GM03348 (cell line): ENCODE data around the gene TRAPPC2L.

Source experiments
- DNase-seq: peaks from one replicate; pipeline ENCODE4 v3.0.0; 2012; ENCODE audit warnings: low spot score

The TRAPPC2L gene

DNA sequence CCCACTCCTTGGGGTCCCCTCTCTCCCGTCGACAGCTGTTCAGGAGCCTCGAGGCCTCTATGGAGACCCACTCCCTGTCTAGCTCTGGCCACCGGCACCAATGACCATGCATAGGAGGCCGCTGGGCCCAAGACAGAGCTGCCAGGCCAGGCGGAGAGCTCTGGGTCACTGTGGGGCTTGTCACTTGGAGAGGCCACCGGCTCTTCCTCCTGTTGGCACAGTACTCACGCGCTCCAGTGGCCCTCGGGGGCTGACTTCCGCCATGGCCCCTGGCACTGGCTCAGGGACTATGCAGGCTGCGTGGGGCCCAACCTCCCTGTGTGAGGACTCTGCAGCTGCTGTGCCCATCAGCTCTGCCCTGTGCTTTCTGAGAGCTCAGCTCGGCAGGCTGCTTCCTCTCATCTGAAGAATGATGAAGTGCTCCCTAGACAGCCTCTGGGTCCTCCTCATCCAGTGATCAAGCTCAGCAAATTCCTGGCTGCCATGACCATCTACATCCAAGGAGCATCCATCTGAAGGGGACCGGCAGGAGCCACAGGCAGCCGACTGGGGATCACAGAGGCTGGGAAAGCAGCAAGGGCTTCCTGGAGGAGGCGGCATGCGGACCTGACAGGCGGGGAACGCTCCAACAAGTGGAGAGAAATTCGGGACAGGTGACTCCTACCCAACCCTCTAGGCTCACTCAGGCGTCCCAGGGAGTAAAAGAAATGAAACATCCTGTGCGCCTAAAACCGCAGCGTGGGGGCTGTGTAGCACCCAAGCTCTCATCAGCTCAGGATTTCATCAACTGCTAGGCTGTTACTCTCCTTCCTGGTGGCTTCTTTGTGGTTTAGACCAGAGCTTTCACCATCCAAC is 17.0 kb upstream of the TRAPPC2L start:
- no peak for DNase-seq

DNA sequence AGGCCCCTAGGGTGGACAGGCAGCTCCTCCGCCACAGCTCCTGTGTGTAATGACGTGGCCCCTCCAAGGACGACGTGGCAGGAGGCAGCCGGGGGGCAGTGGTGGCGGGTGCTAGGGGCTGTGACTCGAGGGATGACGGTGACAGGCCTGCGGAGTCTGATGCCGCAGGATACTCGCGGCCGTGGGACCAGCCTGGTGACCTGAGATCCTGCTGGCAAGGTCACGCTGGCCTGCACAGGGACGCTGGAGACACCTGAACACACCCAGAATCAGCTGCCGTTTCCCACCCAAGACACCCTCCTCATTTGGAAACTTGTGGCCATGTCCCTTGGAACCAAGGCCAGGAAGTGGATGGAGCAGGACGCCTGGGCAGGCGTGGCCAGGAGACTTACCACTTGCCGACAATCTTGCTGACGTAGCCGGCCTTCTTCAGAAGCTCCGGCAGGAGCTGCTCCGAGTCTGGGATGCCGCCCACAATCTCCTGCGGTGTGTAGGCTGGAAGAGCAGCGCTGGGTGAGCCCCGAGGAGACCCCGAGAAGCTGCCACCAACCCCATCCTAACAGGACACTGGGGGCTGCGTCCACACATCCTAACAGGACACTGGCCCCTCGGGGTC is 16.2 kb upstream of the TRAPPC2L start:
- no peak for DNase-seq

DNA sequence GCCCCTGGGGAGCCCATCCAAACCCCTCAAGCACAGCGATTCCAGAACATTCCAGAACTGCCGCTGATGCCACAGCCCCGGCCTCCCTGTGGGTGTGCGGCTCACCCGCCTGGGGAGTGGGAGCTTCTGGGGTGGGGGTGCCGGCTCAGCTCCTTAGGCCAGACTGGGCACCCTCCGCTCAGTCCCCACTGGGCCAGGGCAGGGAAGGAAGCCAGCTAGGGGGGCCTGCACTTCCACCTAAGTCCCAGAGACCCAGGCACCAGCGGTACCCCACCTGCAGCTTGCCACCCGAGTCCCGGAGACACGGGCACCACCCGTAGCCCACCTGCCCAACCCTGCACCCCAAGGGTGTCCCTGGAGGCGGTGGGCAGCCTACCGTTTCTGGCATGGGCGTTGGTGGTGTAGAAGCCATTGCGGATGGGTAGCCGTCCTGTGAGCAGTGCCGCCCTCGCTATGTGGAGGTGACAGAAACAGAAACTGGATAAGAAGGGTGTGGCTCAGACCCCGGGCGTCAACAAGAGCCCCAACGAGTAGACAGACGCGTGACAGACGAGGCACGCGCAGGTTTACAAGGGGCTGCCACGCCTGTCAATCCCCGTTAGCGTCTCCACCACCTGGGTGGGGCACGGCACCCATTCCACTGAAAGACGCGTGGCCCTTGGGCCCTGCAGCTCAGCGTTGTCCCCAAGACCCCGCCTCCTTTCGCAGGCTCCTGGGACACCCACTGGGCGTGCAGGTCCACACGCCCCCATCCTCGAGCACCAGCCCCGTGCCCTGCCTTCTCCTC is 15.2 kb upstream of the TRAPPC2L start:
- DNase-seq, result no peak

DNA sequence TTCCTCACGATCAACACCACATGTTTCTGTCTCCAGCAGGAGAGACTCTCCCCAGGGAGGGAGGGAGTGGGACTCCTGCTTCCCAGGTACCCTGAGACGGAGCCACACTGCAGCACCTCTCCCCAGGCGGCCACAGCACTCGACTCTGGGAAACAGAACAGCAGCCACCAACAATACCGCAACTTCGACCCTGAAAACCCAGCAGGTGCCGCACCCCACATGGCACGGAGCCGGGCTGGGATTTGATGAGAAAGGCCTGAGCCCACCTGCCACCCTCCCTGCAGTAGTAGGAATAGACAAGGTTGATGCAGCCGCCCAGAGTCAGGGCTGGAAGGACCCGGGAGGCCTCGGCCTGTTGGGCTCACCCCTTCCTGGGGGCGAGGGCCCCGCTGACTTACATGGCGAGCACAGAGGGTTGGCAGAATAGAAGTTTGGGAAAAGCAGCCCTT is 14.6 kb upstream of the TRAPPC2L start:
- DNase-seq, result no peak

DNA sequence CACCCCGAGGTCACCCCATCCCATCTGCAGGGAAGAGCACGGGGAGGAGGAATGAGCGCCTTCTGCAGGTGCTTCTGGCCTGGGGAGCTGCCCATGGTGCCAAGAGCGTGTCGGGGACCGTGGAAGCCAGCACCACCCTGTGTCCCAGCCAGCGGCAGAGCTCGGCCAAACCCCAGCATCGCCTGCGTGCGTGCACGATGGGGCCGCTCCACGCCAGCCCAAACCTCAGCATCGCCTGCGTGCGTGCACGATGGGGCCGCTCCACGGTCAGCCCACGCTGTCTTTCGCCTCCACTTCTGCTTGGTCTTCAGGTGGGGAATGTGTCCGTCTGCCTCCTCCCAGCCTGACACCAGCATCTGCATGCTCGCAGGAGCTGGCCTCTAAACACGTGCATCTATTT is 14.1 kb upstream of the TRAPPC2L start:
- no peak for DNase-seq

DNA sequence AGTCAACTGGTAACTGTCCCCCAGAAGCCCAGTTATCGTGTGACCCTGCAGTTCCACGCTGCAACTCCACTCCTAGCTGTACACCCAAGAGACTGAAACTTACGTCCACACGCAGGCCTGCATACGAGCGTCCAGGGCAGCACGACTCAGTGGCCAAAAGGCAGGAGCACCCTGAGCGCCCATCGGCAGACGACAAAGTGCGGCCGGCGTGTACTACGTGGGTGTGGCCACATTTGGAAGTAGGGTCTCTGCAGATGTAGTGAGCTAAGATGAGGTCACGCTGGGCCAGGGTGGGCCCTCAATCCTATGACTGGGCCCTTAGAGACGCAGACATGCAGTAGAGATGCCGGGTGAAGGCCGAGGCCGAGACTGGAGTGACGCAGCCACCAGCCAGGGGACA is 13.7 kb upstream of the TRAPPC2L start:
- no peak for DNase-seq

DNA sequence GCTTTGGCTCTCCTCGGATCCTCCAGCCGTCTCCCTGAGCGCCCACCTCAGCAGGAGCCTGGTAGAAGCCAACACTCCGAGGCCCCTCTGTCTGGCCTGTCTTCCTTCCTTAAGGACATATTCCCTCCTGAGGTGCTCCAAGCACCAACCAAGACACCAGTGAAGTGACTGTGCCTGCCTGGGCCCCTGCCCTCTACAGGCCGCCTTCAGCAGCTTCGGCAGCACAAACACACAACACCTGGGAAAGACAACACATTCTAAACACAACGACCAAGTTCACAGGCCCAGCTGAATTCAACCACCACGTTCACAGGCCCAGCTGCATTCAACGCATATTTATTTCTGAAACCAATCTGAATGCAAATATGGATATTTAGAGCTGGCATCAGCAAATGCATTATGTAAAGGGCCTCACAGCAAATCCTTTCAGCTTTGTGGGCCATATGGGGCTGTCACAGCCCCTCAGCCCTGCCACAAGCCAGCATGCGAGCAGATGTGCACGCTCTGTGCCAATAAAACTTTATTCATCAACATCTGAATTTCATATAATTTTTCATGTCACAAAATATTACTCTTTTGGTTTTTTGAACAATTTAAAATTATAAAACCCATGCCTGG is 12.4 kb upstream of the TRAPPC2L start:
- DNase-seq, result no peak

DNA sequence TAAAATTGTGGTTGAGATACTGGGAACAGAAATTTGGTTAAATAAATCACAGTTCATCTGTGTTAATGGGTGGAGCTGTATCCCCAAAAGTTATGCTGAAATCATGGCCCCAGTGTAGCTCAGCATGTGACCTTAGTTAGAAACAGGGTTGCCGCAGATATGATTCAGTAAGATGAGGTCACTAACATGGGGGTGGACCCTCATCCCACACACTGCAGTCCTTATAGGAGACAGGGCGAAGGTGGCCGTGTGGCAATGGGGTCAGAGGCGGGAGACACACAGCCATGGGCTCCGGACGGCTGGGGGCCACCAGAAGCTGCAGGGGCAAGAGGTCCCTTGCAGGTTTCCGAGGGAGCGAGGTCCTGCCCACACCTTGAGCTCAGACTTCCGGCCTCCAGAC is 10.8 kb upstream of the TRAPPC2L start:
- DNase-seq, result no peak

DNA sequence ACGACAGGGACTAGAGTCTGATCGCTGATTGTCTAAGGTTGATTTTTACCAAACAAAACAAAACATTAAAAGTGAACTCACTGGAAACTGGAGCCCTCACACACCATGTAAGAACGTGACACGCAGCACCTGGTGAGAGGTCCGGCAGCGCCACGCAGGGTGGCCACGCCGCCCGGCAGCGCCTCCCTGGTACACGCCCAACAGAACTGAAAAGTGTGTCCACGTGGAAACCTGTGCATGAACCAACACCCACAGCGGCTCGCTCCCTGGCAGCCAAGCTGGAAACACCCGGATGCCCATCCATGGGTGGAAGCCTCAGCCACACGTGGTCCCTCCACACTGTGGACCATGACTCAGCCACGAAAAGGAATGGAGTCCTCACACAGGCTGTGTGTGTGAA is 9.3 kb upstream of the TRAPPC2L start:
- no peak for DNase-seq

DNA sequence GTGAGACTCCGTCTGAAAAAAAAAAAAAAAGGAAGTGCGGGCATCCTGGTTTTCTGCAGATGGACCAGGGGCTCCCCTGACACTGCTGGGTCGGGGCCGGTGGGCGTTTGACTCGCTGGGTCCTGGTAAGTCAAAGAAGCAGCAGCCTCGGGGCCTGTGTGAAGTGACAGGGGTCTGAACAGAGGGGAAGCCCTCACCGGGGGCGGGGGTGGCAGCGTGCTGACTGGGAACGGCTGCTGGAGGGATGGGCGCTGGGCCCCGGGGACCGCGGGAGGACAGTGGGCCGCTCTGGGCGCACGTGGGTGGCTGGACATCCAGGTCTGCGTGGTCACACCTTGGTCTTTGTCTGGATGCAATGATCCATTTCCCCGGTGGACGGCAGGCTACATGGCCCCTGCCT is 8.4 kb upstream of the TRAPPC2L start:
- no peak for DNase-seq

DNA sequence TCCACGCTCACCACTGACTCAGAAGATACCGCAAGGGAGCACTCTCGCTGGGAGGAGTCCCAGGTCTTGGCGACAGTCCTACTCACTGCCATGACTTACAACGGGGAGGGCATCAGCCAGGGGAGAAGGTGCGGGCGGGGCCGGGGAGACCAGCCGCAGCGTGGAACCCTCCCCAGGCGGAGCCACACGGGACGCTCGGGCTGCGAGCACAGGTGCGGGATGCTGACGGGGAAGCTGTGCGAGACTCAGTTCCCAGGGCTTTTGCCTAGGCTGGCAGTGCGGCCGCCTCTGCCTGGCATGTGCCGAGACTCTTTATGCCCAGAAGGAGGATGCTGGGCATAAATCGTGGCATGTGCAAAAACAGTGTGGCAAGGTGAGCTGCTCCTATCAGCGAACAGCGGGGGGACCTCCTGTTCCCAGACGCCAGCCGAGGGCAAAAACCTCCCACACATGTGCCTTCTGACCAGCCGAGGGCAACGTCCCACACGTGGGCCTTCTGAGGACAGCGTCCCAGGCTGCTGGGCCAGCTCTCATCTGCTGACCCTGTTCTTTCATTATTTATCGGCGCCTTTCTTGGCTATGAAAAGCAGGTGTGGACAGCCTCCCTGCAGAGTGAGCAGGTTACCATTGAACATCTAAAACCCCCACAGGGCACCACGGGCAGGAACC is 6.3 kb upstream of the TRAPPC2L start:
- DNase-seq, result no peak

DNA sequence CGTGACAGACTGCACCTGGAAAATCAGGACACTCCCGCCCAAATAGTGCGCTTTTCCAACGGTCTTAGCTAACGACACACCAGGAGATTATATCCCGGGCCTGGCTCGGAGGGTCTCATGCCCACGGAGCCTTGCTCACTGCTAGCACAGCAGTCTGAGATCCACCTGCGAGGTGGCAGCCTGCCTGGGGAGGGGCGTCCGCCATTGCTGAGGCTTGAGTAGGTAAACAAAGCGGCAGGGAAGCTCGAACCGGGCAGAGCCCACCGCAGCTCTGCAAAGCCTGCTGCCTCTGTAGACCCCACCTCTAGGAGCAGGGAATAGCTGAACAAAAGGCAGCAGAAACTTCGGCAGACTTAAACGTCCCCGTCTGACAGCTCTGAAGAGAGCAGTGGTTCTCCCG is 5.3 kb upstream of the TRAPPC2L start:
- no peak for DNase-seq

DNA sequence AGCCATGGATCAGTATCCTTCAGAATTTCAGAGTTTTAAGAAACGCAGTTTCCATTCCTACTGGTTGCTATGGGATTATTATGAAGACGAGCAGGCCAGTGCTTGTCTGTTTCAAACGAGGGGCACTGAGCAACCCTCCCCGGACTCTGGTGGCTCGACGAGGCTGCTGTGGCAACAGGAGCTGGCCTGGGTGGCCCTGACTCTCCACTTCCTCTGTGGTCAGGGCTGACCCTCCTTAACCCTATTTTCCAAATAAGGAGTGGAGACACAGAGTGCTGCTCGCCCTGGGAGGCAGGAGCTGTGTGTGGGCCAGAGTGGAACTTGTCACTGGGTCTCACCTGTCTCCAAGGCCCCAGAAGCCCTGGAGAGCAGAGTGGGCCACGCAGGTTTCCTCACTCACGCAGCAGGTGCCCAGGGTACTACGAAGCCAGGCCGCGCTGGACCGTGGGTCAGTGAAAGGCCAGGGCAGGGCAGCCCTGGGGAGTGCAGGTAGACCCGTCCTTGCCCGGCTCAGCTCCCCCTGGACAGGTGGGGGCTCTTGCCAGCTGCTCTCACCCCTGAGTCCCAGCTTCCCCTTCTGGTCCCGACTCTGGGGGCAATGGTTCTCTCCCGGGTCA is 3.5 kb upstream of the TRAPPC2L start:
- DNase-seq, result no peak

DNA sequence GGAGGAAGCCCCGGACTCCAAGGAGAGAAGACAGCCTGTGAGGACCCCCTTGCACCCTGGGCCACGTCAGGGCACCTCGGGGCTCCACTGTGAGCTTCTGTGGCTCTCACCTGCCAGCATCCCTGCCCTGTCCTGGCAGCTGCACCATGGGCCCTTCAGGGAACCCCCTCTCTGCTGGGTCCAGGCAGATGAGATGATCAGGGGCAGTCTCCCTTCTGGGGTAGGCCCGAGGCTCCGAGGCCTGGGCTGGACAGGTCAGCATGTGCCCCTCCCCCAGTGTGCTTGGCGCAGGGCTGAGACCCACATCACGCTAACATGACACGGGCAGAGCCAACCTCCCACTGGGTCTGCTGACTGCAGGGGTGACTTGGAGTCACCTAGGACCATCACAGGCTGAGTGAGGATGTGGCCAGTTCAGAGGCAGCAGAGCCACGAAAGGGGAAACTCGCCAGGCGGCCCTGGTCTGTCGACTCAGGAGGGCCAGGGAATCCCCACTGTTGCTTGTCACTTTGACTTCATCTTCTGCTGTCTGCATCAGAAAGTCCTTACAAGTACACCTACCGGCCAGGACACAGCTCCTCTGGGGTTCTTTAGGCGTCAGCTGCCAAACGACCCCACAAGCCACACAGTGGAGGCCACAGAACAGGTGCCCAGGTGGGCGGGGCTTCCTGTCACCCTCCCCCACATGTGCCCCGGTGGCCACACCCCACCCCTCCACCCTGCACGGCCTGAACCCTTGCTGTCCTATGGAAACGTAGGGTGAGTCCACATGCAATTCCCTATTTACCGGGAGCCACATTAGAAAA is 2.4 kb upstream of the TRAPPC2L start:
- no peak for DNase-seq

DNA sequence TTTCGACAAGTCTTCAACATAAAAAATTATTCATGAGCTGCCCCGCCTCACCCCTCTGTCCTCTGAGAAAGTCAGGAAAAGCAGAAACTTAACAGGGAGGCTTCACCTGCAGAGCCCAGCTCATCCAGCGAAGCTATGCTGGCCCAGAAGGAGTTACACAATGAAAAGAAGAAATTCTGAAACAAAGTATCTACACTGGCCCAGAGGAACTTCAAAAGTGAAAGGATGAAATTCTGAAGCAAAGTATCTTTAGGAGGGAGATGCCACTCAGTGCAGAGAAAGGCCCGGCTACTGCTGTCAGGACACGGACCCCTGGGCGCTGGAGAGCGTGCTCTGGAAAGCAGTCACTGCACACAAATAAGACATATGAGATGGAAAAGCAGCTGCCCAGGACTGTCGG is 1.8 kb upstream of the TRAPPC2L start:
- DNase-seq, result no peak

DNA sequence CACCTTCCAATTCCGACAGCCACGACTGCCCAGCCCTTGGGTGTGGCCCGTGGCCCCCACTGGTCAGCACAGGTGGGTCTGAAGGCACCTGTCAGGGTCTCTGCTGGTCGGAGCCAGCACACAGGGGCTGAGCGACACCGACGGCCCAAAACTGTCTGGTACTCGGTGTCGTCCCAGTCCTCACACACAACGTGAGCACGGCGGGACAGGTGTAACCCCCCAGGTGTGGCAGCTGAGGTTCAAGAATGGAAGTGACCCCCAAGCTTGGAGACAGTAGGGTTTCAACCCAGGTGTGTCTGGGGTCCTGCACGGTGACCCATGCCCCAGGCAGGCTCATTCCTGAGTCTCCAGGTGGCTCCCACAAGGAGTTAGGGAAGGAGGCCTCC is 1.2 kb upstream of the TRAPPC2L start:
- no peak for DNase-seq

DNA sequence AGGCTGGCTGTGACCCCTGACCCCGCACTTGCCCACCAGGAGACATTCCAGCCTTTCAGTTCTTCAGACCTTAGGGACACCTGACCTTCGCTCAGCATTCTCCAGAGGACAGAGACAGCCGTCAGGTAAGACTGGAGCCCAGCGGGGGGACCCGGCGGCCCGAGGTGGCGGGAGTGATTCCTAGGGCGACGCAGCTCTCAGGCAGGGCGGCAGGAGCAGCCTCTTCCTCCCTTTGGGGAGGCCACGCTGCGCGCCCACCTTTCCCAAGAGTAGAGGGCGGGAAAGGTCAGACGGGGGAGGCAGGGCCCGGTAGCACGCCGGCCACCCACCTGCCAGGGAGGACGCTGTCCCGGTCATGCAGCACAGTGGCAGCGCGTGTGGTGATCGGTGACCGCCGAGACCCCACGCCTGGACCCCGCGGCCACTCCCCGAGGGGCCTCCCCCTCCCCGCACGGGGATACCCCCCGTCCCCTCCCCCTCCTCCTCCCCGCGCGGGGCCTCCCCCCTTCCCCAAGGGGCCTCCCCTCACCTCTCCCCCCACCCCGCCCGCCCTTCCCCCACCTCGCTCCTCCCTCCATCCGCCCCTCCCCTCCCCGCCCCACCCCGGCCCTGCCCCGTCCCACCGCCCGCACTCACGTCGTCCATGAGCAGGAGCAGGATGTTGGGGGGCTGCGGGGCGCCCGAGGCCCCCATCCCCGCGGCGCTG is 652 bp upstream of the TRAPPC2L start:
- DNase-seq, result no peak

DNA sequence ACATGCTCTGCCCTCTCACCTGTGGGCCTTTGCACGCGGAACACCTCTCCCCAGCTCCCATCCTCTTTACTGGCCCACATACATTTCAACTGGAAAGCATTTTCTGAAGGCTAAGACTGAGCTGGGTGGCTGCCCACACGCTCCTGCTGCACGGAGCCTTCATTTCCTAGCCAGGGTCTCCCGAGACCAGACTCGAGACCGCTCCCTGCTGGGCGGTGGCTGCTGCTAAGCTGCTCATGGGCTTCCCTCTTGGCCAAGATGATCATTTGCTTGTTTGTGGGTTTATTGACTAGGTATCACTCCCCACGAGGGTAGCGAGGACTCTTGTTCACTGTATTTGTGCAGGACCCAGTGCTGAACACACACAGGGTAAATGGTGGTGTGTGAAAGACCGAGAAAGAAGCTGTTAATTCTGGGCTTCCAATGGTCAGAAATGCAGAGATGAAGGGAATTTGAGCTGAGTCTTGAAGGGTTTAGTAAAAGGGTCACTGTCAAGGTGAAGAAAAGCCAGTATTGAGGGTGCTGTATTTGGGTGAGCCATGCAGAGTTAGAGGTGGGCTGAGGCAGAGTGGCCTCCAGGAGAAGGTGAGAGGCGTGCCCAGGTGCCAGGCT is 907 bp downstream of the TRAPPC2L start:
- DNase-seq, result peak; percentile 94

DNA sequence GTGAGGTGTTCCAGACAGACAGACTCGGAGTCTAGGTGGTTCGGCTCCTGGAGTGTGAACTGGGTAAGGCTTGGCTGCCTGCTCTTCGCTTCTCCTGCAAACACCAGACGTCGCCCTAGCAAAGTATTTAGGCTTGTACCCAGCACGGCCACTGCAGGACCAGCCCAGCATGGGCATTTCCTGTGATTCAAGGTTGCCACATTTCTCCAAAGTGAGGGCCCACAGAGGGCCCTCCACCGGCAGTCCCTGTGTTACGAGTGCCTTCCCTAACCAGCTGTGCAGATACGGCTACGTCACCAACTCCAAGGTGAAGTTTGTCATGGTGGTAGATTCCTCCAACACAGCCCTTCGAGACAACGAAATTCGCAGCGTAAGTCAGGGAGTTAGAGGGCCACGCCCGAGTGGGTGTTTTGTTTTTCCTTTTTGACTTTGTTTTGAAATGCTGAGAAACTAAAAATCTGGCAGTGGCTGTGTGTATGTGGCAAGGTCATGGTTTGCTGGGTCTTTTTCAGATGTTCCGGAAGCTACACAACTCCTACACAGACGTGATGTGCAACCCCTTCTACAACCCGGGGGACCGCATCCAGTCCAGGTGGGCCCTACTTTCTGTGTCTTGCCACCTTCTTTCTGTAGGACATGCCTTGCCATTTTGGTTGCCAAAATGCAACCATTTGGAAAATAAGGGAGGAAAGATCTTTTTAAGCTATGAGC is 2.6 kb downstream of the TRAPPC2L start:
- no peak for DNase-seq
